ENCODE data around the gene EYA4. TPM values are rescaled to one million over a fixed set of nuclear protein-coding genes. Genes with fewer than 3 reads are reported as not detected.

EYA4 gene
- total and polyA plus RNA-seq, 2 of the 4 experiments (the other 2 are of a cell fraction): 5.7 to 11.1 TPM

- TF ChIP-seq RFX5 (IDR thresholded peaks at IDR 0.05; ENCODE audit: low read depth, low read length) (no peak), RAD21 (IDR thresholded peaks at IDR 0.05; ENCODE audit: low read length) (no peak)
Measured at GRCh38 chr6:133259561-133259960, 18.4 kb downstream of the EYA4 start (continued).

- H3K14ac ChIP-seq (replicated peaks; ENCODE audit: low read depth, low read length): no peak overlapping the region
- no peaks in the 10 kb centered on the region; the same call in 1 of the 2 replicates for H4K20me1 ChIP-seq (ENCODE audit: insufficient read depth, low read length)
- H3K79me1 ChIP-seq (ENCODE audit: low read depth in 1 of 2, low read length in 2 of 2): peaks cover 11 to 28% of the 10 kb centered on the region in 2 experiments
- no peak overlapping the region for H3K4me2 ChIP-seq (ENCODE audit: low read depth, low read length)
- H3K18ac ChIP-seq (ENCODE audit: low read depth, low read length): no peak overlapping the region
- no peak overlapping the region for H2AK5ac ChIP-seq (ENCODE audit: low read depth, low read length)
- H3K9me3 ChIP-seq (ENCODE audit: control insufficient read depth, insufficient read depth, low read length): no peaks in the 10 kb centered on the region
- WGBS, 2 experiments (ENCODE audit: extremely low coverage in 2 of 2, insufficient read length in 1 of 2): no CpG with 5 or more reads among the region's 2 CpGs
- H4K5ac ChIP-seq (ENCODE audit: low read depth, low read length): no peak overlapping the region
- ATAC-seq (ENCODE audit: low read depth): no peak
- H2BK20ac ChIP-seq (ENCODE audit: low read depth, low read length): no peak overlapping the region
- H3K4me1 ChIP-seq (ENCODE audit: control insufficient read depth, insufficient read depth, low read length): no peaks in the 10 kb centered on the region
- POLR2A ChIA-PET (ENCODE audit: unreplicated experiment): no interaction called here
- no peak overlapping the region for H4K8ac ChIP-seq (ENCODE audit: low read depth in 2 of 2, low read length in 2 of 2)
- peaks cover 2% of the 10 kb centered on the region; the same call in 1 of the 2 replicates for H3K9me1 ChIP-seq (ENCODE audit: insufficient read depth, low read length)
- TF ChIP-seq RAD21 (IDR thresholded peaks at IDR 0.05; ENCODE audit: low read length) (no peak), RCOR1 (IDR thresholded peaks at IDR 0.05; ENCODE audit: insufficient replicate concordance, low read length) (no peak), MAZ (IDR thresholded peaks at IDR 0.05; ENCODE audit: borderline replicate concordance, low read depth, low read length) (no peak), SMC3 (IDR thresholded peaks at IDR 0.05; ENCODE audit: low read depth, low read length) (no peak), FOS (IDR thresholded peaks at IDR 0.05; ENCODE audit: low read depth, low read length) (no peak), NFE2L2 (IDR thresholded peaks at IDR 0.05; ENCODE audit: low read depth, low read length) (no peak), USF2 (IDR thresholded peaks at IDR 0.05; ENCODE audit: low read depth, low read length) (no peak), BHLHE40 (IDR thresholded peaks at IDR 0.05; ENCODE audit: low read depth, low read length) (no peak), MXI1 (IDR thresholded peaks at IDR 0.05; ENCODE audit: borderline replicate concordance, low read depth, low read length) (no peak), POLR2A (IDR thresholded peaks at IDR 0.05; ENCODE audit: low read depth, low read length) (no peak)
- H2AFZ ChIP-seq (replicated peaks; ENCODE audit: low read length, poor library complexity): no peak overlapping the region
- no peak overlapping the region for H2BK15ac ChIP-seq (ENCODE audit: low read depth, low read length)
- H3K4ac ChIP-seq (ENCODE audit: low read depth, low read length): no peak overlapping the region
- no peak overlapping the region for H3K27ac ChIP-seq (ENCODE audit: insufficient read depth, low read length)
- no TSS peak for BruUV-seq (replicated peaks)
- in situ Hi-C loops (cut with MboI; ENCODE audit: low sequenced_read_pairs) (no loop called here), dilution Hi-C loops (cut with HindIII; ENCODE audit: low sequenced_read_pairs, unreplicated experiment) (no loop called here), intact Hi-C loops (cut with micrococcal nuclease) (no loop called here)
- no peak overlapping the region for H3K56ac ChIP-seq (ENCODE audit: extremely low read depth, insufficient read depth, low read length)
- H3K36me3 ChIP-seq (ENCODE audit: control insufficient read depth, insufficient read depth, low read length): peaks cover 6% of the 10 kb centered on the region
- no peak overlapping the region for H3K4me3 ChIP-seq (ENCODE audit: insufficient read depth, low read depth, low read length)
- H2BK120ac ChIP-seq (ENCODE audit: low read depth, low read length): no peak overlapping the region
- no peak overlapping the region for H2BK5ac ChIP-seq (ENCODE audit: low read depth, low read length, poor library complexity, severe bottlenecking)
- H3K27me3 ChIP-seq (ENCODE audit: control insufficient read depth, insufficient read depth, low read length): no peaks in the 10 kb centered on the region
- DNase-seq: no peak
- no peak overlapping the region for H3K23ac ChIP-seq (ENCODE audit: low read depth, low read length)
- H3K9ac ChIP-seq (ENCODE audit: low read depth, low read length): no peak overlapping the region
- H2AK9ac ChIP-seq (replicated peaks; ENCODE audit: low read depth, low read length, poor library complexity): no peak overlapping the region
- CTCF ChIA-PET: no interaction called here
- no peak overlapping the region for H4K91ac ChIP-seq (ENCODE audit: insufficient read depth, low read depth, low read length)
Measured at GRCh38 chr6:133262804-133263203, 21.6 kb downstream of the EYA4 start.

Measured in IMR-90 (cell line).